ENCODE data around the gene ARAP1.

Gene ARAP1

DNA sequence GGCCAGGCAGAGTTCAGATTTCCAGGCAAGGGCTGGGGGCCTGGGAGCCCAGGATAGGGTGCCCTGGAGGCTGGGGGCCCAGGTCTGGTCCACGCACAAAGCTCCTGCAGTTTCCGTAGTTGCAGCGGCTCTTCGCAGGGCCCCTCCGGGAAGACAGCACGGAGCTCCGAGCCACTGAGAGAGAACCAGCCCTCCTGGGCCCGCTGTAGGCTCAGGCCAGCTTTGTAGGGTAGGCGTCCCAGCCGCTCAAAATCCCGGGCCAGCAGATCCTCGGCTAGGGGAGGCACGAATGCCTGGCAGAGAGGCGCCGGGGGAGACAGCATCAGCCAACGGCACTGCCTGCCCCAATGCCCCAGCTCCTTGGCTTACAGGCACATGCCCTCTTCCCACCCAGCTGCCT is 54.4 kb downstream of the ARAP1 start:
- H3K9me3 ChIP-seq (ENCODE audit: control extremely low read depth in 1 of 5, control insufficient read depth in 4 of 5, insufficient read depth in 2 of 5, low read depth in 1 of 5, low read length in 4 of 5): no peaks in the 10 kb centered on the region
- H3K36me3 ChIP-seq (ENCODE audit: control insufficient read depth in 4 of 4, insufficient read depth in 4 of 4, low read length in 3 of 4): peaks cover 18 to 99% (median 79%) of the 10 kb centered on the region in 4 experiments
- no peaks in the 10 kb centered on the region for H3K4me1 ChIP-seq (ENCODE audit: control extremely low read depth in 1 of 4, control insufficient read depth in 4 of 4, insufficient read depth in 4 of 4, low read length in 3 of 4)
- ChIA-PET CTCF (interaction anchor here (2.7 kb wide), 1 partner anchor 14 kb away, joined by 19 read pairs; no protein-coding TSS in a partner anchor), POLR2A (no interaction called here)
- no peak overlapping the region for H3K4me3 ChIP-seq (ENCODE audit: control insufficient read depth in 1 of 7, extremely low read depth in 1 of 7, insufficient read depth in 4 of 7, low read depth in 2 of 7, low read length in 6 of 7)
- WGBS (ENCODE audit: insufficient coverage): 97% methylated on average over 14 of the region's 16 CpGs
- DNase-seq: no peak
- H3K27ac ChIP-seq (ENCODE audit: insufficient read depth in 1 of 2, low read depth in 1 of 2, low read length in 2 of 2, poor library complexity in 1 of 2, severe bottlenecking in 2 of 2): no peak overlapping the region
- H3K27me3 ChIP-seq (replicated peaks in 2 of 5; ENCODE audit: control insufficient read depth in 4 of 5, insufficient read depth in 5 of 5, low read length in 4 of 5): no peaks in the 10 kb centered on the region

GRCh38 chr11:72696866-72697700 is 55.1 kb downstream of the ARAP1 start:
- ChIA-PET POLR2A (no interaction called here), CTCF (no interaction called here)
- Histone ChIP-seq H3K4me1 (ENCODE audit: control extremely low read depth in 1 of 4, control insufficient read depth in 4 of 4, insufficient read depth in 4 of 4, low read length in 3 of 4) (no peaks in the 10 kb centered on the region), H3K27ac (ENCODE audit: insufficient read depth in 1 of 2, low read depth in 1 of 2, low read length in 2 of 2, poor library complexity in 1 of 2, severe bottlenecking in 2 of 2) (no peak overlapping the region), H3K4me3 (ENCODE audit: control insufficient read depth in 1 of 7, extremely low read depth in 1 of 7, insufficient read depth in 4 of 7, low read depth in 2 of 7, low read length in 6 of 7) (no peak overlapping the region), H3K9me3 (ENCODE audit: control extremely low read depth in 1 of 5, control insufficient read depth in 4 of 5, insufficient read depth in 2 of 5, low read depth in 1 of 5, low read length in 4 of 5) (no peaks in the 10 kb centered on the region), H3K36me3 (ENCODE audit: control insufficient read depth in 4 of 4, insufficient read depth in 4 of 4, low read length in 3 of 4) (peaks cover 21 to 99% (median 82%) of the 10 kb centered on the region in 4 experiments), H3K27me3 (replicated peaks in 2 of 5; ENCODE audit: control insufficient read depth in 4 of 5, insufficient read depth in 5 of 5, low read length in 4 of 5) (no peaks in the 10 kb centered on the region)
- no peak for DNase-seq
- 98% methylated on average over 30 of the region's 44 CpGs for WGBS (ENCODE audit: insufficient coverage)

DNA sequence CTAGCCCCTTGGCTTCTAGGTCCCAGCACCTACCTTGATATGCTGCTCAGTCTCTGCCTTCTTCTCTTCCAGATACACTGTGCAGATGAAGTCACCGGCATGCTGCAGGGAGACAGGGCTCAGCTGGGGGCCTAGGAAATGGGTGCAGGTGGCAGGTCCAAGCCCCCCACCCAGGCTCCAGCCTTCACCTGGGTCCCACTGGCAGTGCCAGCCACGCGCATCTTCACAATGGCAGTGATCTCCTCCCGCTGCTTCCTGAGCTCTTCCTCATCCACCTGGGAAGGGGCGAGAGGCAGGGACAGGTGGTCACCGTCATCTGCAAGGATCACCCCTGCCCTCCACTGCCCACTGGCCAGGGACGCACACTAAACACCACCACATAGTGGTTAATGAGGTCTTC is 56.9 kb downstream of the ARAP1 start:
- POLR2A ChIA-PET: no interaction called here
- 96% methylated on average over 5 of the region's 7 CpGs for WGBS (ENCODE audit: insufficient coverage)
- Histone ChIP-seq H3K36me3 (ENCODE audit: control insufficient read depth in 4 of 4, insufficient read depth in 4 of 4, low read length in 3 of 4) (peaks cover 19 to 100% (median 86%) of the 10 kb centered on the region in 4 experiments), H3K27me3 (replicated peaks in 2 of 5; ENCODE audit: control insufficient read depth in 4 of 5, insufficient read depth in 5 of 5, low read length in 4 of 5) (no peaks in the 10 kb centered on the region), H3K4me1 (ENCODE audit: control extremely low read depth in 1 of 4, control insufficient read depth in 4 of 4, insufficient read depth in 4 of 4, low read length in 3 of 4) (no peaks in the 10 kb centered on the region), H3K9me3 (ENCODE audit: control extremely low read depth in 1 of 5, control insufficient read depth in 4 of 5, insufficient read depth in 2 of 5, low read depth in 1 of 5, low read length in 4 of 5) (no peaks in the 10 kb centered on the region), H3K27ac (ENCODE audit: insufficient read depth in 1 of 2, low read depth in 1 of 2, low read length in 2 of 2, poor library complexity in 1 of 2, severe bottlenecking in 2 of 2) (no peak overlapping the region), H3K4me3 (ENCODE audit: control insufficient read depth in 1 of 7, extremely low read depth in 1 of 7, insufficient read depth in 4 of 7, low read depth in 2 of 7, low read length in 6 of 7) (no peak overlapping the region)
- no peak for DNase-seq
- CTCF ChIA-PET: interaction anchor here (1.4 to 1.8 kb wide), 2 partner anchors 11 to 163 kb away, joined by 3 to 6 read pairs; no protein-coding TSS in a partner anchor

- Histone ChIP-seq H3K4me3 (ENCODE audit: control insufficient read depth in 1 of 7, extremely low read depth in 1 of 7, insufficient read depth in 4 of 7, low read depth in 2 of 7, low read length in 6 of 7) (no peak overlapping the region), H3K27me3 (replicated peaks in 2 of 5; ENCODE audit: control insufficient read depth in 4 of 5, insufficient read depth in 5 of 5, low read length in 4 of 5) (no peaks in the 10 kb centered on the region), H3K4me1 (ENCODE audit: control extremely low read depth in 1 of 4, control insufficient read depth in 4 of 4, insufficient read depth in 4 of 4, low read length in 3 of 4) (no peaks in the 10 kb centered on the region), H3K9me3 (ENCODE audit: control extremely low read depth in 1 of 5, control insufficient read depth in 4 of 5, insufficient read depth in 2 of 5, low read depth in 1 of 5, low read length in 4 of 5) (no peaks in the 10 kb centered on the region), H3K36me3 (ENCODE audit: control insufficient read depth in 4 of 4, insufficient read depth in 4 of 4, low read length in 3 of 4) (peaks cover 20 to 100% (median 86%) of the 10 kb centered on the region in 4 experiments), H3K27ac (ENCODE audit: insufficient read depth in 1 of 2, low read depth in 1 of 2, low read length in 2 of 2, poor library complexity in 1 of 2, severe bottlenecking in 2 of 2) (no peak overlapping the region)
- POLR2A ChIA-PET: interaction anchor here (0.6 kb wide), 1 partner anchor 142 kb away, joined by 4 read pairs; no protein-coding TSS in a partner anchor
- CTCF ChIA-PET: interaction anchor here (1.0 to 4.0 kb wide), 2 partner anchors 12 to 32 kb away, joined by 3 to 13 read pairs; no protein-coding TSS in a partner anchor
- DNase-seq: no peak
- WGBS (ENCODE audit: insufficient coverage): 97% methylated on average over 17 of the region's 19 CpGs
Measured at GRCh38 chr11:72693271-72693968, 58.8 kb downstream of the ARAP1 start.

DNA sequence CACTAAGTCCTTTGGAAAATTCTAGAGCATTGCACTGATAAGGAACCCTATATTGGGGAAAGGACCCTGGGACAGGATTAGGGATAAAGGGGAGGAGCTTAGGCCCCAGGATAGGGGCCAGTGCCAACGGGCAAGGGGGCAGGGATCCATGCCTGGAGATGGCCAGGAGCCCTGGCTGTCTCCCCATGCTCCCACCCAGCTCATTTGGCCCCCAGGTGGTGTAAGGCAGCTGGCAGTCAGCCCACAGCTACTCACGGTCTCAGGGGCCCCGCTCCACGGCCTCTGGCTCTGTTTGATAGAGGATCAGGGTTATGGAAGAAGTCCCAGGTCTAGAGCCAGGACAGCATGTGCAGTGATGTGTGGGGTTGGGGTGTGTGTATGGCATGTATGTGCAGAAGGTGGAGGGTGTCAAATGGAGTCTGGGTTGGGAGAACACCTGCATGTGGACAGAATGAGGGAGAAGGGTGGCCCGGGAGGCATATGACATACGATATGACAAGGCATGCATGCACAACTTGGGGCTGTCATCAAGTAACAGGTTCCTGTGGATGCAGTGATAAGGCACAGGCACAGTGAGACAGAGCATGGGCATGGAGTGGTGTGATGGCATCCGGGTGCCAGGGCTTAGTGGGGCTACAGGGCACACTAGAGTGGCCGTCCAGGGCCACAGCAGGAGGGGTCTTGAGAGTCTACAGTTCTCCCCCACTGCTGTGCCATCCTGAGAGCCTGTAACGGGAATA is 59.5 kb downstream of the ARAP1 start:
- Histone ChIP-seq H3K27ac (ENCODE audit: insufficient read depth in 1 of 2, low read depth in 1 of 2, low read length in 2 of 2, poor library complexity in 1 of 2, severe bottlenecking in 2 of 2) (no peak overlapping the region), H3K9me3 (ENCODE audit: control extremely low read depth in 1 of 5, control insufficient read depth in 4 of 5, insufficient read depth in 2 of 5, low read depth in 1 of 5, low read length in 4 of 5) (no peaks in the 10 kb centered on the region), H3K4me1 (ENCODE audit: control extremely low read depth in 1 of 4, control insufficient read depth in 4 of 4, insufficient read depth in 4 of 4, low read length in 3 of 4) (no peaks in the 10 kb centered on the region), H3K27me3 (replicated peaks in 2 of 5; ENCODE audit: control insufficient read depth in 4 of 5, insufficient read depth in 5 of 5, low read length in 4 of 5) (no peaks in the 10 kb centered on the region), H3K4me3 (ENCODE audit: control insufficient read depth in 1 of 7, extremely low read depth in 1 of 7, insufficient read depth in 4 of 7, low read depth in 2 of 7, low read length in 6 of 7) (no peak overlapping the region), H3K36me3 (ENCODE audit: control insufficient read depth in 4 of 4, insufficient read depth in 4 of 4, low read length in 3 of 4) (peaks cover 20 to 100% (median 83%) of the 10 kb centered on the region in 4 experiments)
- whole genome bisulfite sequencing (ENCODE audit: insufficient coverage): 96% methylated on average over 6 of the region's 9 CpGs
- POLR2A ChIA-PET: no interaction called here
- no peak for DNase-seq
- CTCF ChIA-PET: interaction anchor here (0.9 to 4.0 kb wide), 3 partner anchors 11 to 174 kb away, joined by 3 to 13 read pairs (median 3); no protein-coding TSS in a partner anchor

GRCh38 chr11:72690166-72690565 is 62.0 kb downstream of the ARAP1 start:
- Histone ChIP-seq H3K9me3 (ENCODE audit: control extremely low read depth in 1 of 5, control insufficient read depth in 4 of 5, insufficient read depth in 2 of 5, low read depth in 1 of 5, low read length in 4 of 5) (no peaks in the 10 kb centered on the region), H3K27ac (ENCODE audit: insufficient read depth in 1 of 2, low read depth in 1 of 2, low read length in 2 of 2, poor library complexity in 1 of 2, severe bottlenecking in 2 of 2) (no peak overlapping the region), H3K4me1 (ENCODE audit: control extremely low read depth in 1 of 4, control insufficient read depth in 4 of 4, insufficient read depth in 4 of 4, low read length in 3 of 4) (no peaks in the 10 kb centered on the region), H3K27me3 (replicated peaks in 2 of 5; ENCODE audit: control insufficient read depth in 4 of 5, insufficient read depth in 5 of 5, low read length in 4 of 5) (no peaks in the 10 kb centered on the region), H3K4me3 (ENCODE audit: control insufficient read depth in 1 of 7, extremely low read depth in 1 of 7, insufficient read depth in 4 of 7, low read depth in 2 of 7, low read length in 6 of 7) (no peak overlapping the region), H3K36me3 (ENCODE audit: control insufficient read depth in 4 of 4, insufficient read depth in 4 of 4, low read length in 3 of 4) (peaks cover 20 to 97% (median 76%) of the 10 kb centered on the region in 4 experiments)
- no peak for DNase-seq
- CTCF ChIA-PET: interaction anchor here (0.9 to 4.0 kb wide), 3 partner anchors 9 to 52 kb away, joined by 3 to 13 read pairs (median 3); no protein-coding TSS in a partner anchor
- WGBS (ENCODE audit: insufficient coverage): 96% methylated on average over 4 of the region's 4 CpGs
- POLR2A ChIA-PET: no interaction called here

All from common myeloid progenitor, CD34-positive (primary cell).